Esophagus squamous epithelium (tissue), 4 donors: Measurements from ENCODE around the gene OPN1MW3.
"Not testable (repeated sequence)": the region's sequence is repeated elsewhere in the genome, so short reads cannot be mapped to it uniquely, and the experiment has no call there.

ENCODE experiments used
- POLR2A ChIP-seq, 4 donors: fragments of 450-650 bp; IDR thresholded peaks; one replicate each; pipeline ENCODE4 v1.6.1; 2017; ENCODE audit warnings: antibody characterized with exemption in 4 of 4, mild to moderate bottlenecking in 4 of 4, moderate library complexity in 3 of 4
- TF ChIP-seq, protein P1 (sequence below), 6 experiments: fragments of 450-650 bp in 4 of 6; fragments of 200-600 bp in 2 of 6; sonication (generic) in 2 of 6; IDR thresholded peaks; one replicate each; pipeline ENCODE4 v1.5.1; 2016 to 2019; ENCODE audit warnings: antibody characterized with exemption in 6 of 6, mild to moderate bottlenecking in 4 of 6, moderate library complexity in 4 of 6

DNA sequence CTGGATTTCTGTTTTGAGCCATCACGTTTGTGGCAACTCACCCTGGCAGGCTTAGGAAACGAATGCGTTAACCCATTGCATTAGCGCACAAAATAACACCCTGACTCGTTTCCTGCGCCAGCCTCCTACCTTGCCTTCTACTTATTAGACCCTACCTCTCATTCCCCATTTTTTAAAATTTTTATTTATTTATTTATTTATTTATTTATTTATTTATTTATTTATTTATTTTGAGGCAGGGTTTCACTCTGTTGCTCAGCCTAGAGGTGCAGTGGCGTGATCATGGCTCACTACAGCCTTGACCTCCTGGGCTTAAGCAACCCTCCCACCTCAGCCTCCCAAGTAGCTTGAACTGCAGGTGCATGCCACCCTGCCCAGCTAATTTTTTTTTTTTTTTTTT lies 45.6 kb downstream of the OPN1MW3 start:
- TF ChIP-seq, protein P1, sequence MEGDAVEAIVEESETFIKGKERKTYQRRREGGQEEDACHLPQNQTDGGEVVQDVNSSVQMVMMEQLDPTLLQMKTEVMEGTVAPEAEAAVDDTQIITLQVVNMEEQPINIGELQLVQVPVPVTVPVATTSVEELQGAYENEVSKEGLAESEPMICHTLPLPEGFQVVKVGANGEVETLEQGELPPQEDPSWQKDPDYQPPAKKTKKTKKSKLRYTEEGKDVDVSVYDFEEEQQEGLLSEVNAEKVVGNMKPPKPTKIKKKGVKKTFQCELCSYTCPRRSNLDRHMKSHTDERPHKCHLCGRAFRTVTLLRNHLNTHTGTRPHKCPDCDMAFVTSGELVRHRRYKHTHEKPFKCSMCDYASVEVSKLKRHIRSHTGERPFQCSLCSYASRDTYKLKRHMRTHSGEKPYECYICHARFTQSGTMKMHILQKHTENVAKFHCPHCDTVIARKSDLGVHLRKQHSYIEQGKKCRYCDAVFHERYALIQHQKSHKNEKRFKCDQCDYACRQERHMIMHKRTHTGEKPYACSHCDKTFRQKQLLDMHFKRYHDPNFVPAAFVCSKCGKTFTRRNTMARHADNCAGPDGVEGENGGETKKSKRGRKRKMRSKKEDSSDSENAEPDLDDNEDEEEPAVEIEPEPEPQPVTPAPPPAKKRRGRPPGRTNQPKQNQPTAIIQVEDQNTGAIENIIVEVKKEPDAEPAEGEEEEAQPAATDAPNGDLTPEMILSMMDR (IDR thresholded peaks at IDR 0.05), result not testable (repeated sequence)
- TF ChIP-seq POLR2A (IDR thresholded peaks at IDR 0.05), result not testable (repeated sequence)
